ENCODE results near the gene ZBTB18. TPM values are rescaled to one million over a fixed set of nuclear protein-coding genes. Genes with fewer than 3 reads are reported as not detected.

ZBTB18 gene
- total RNA-seq, 2 experiments from 2014 or later: 9.9 to 18.9 TPM

- POLR2A ChIA-PET: no interaction called here
- no peak overlapping the region for H2AFZ ChIP-seq (ENCODE audit: low read length)
- no peaks in the 10 kb centered on the region for H3K4me1 ChIP-seq (ENCODE audit: insufficient read depth, low read length, poor library complexity, severe bottlenecking)
- no peak overlapping the region for H3K27ac ChIP-seq (ENCODE audit: low read depth, low read length, poor library complexity, severe bottlenecking)
- CTCF ChIA-PET (ENCODE audit: unreplicated experiment): no interaction called here
- intact Hi-C loops (cut with micrococcal nuclease; ENCODE audit: unreplicated experiment): no loop called here
- H3K36me3 ChIP-seq (ENCODE audit: insufficient read depth, low read length): no peaks in the 10 kb centered on the region
- no peaks in the 10 kb centered on the region for H3K9me3 ChIP-seq (ENCODE audit: low read length)
- no TSS peak for BruUV-seq (replicated peaks)
- no peaks in the 10 kb centered on the region for H3K9me2 ChIP-seq (ENCODE audit: insufficient read depth, low read length)
- DNase-seq (ENCODE audit: low spot score): no peak
- H3K4me2 ChIP-seq (ENCODE audit: low read length): no peak overlapping the region
- H3K79me2 ChIP-seq (ENCODE audit: insufficient read depth, low read depth, low read length): no peaks in the 10 kb centered on the region
- H3K4me3 ChIP-seq (ENCODE audit: low read depth, low read length, poor library complexity, severe bottlenecking): no peak overlapping the region
- H4K20me1 ChIP-seq (ENCODE audit: insufficient read depth, low read length): no peaks in the 10 kb centered on the region
- no peak for TF ChIP-seq CTCF (conservative IDR thresholded peaks at IDR 0.05; ENCODE audit: low read length)
Measured at GRCh38 chr1:244104309-244105060, 53.4 kb downstream of the ZBTB18 start.

GRCh38 chr1:244106176-244106575 is 55.1 kb downstream of the ZBTB18 start:
- intact Hi-C loops (cut with micrococcal nuclease; ENCODE audit: unreplicated experiment): no loop called here
- no peaks in the 10 kb centered on the region for H3K9me2 ChIP-seq (ENCODE audit: insufficient read depth, low read length)
- no peak overlapping the region for H3K4me3 ChIP-seq (ENCODE audit: low read depth, low read length, poor library complexity, severe bottlenecking)
- no peak overlapping the region for H3K27ac ChIP-seq (ENCODE audit: low read depth, low read length, poor library complexity, severe bottlenecking)
- H2AFZ ChIP-seq (ENCODE audit: low read length): no peak overlapping the region
- H4K20me1 ChIP-seq (ENCODE audit: insufficient read depth, low read length): no peaks in the 10 kb centered on the region
- BruUV-seq (replicated peaks): no TSS peak
- H3K9me3 ChIP-seq (ENCODE audit: low read length): no peaks in the 10 kb centered on the region
- DNase-seq (ENCODE audit: low spot score): no peak
- no peaks in the 10 kb centered on the region for H3K4me1 ChIP-seq (ENCODE audit: insufficient read depth, low read length, poor library complexity, severe bottlenecking)
- H3K36me3 ChIP-seq (ENCODE audit: insufficient read depth, low read length): no peaks in the 10 kb centered on the region
- no peak overlapping the region for H3K4me2 ChIP-seq (ENCODE audit: low read length)
- TF ChIP-seq CTCF (conservative IDR thresholded peaks at IDR 0.05; ENCODE audit: low read length): no peak
- no peak for TF ChIP-seq EZH2phosphoT487 (IDR thresholded peaks at IDR 0.05; ENCODE audit: borderline replicate concordance, low read depth, low read length)
- CTCF ChIA-PET (ENCODE audit: unreplicated experiment): no interaction called here
- POLR2A ChIA-PET: interaction anchor here (0.6 to 1.3 kb wide), 3 partner anchors 16 to 390 kb away, joined by 3 to 4 read pairs (median 3); no protein-coding TSS in a partner anchor
- no peaks in the 10 kb centered on the region for H3K79me2 ChIP-seq (ENCODE audit: insufficient read depth, low read depth, low read length)

Small RNA genes within 50 kb of the gene (small RNA-seq; reads per million reads assigned to genes)
- gene RN7SL148P: not detected

Other genes starting within 250 kb of the ZBTB18 start
- gene AKT3, start 201.0 kb upstream of the ZBTB18 start, total RNA-seq (2014; rRNA removed; shearing (Covaris generic)): not detected in 2 replicates
- 0.07 and 0.29 TPM in 2 replicates for gene AKT3, start 201.0 kb upstream of the ZBTB18 start, total RNA-seq (2022)